HG02885 (cell line): ENCODE results near the gene TRUB2.

Experiments used
- ATAC-seq: cut with Tn5 transposase; IDR thresholded peaks from one replicate; pipeline ENCODE4 v1.9.1; 2021; ENCODE audit warnings: mild to moderate bottlenecking; ENCODE audit not compliant: unreplicated experiment, poor library complexity

TRUB2 gene

DNA sequence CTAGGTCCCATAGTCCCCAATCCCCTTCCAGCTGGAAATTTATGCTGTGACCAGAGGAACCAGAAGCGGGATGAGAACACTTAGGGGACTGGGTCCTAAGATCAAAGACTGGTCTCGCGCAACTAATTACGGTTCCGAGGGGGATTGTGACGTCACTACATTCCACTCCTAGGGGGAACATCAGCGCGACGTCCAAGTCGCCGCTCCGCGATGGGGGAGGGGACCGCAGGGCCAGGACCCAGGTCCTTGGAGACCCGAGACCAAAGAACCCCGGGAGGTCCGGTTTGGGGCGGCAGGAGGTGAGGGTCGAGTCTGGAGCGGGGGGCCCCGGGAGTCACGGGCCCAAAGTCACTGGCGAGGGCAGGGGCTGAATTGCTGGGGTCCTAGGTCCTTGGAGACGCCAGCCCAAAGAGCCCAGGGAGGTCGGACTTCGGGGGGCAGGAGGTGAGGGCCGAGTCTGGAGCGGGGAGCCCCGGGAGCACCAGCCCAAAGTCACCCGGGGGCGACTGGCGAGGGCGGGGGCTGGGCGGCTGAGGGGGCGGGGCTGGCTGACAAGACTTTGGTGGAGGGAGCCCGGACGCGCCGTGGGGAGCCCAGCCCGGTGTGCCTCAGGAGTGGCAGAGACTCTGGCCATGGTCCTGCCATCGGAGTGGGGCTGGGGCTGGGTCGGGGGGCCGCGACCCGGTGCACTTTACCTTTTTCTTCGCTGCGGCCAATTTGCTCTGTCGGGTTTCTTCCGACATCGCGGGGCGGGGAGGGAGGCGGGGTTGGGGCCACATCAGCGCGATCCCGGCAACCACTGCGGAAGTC, 46.8 kb downstream of the TRUB2 start, which contains the start of gene GOLGA2:
Gene GOLGA2, minus strand, starts transcription at position 810 of the 810 bp plus-strand sequence. Its CDS starts 31 bp downstream, at position 779.
- peak; percentile 52 for ATAC-seq

DNA sequence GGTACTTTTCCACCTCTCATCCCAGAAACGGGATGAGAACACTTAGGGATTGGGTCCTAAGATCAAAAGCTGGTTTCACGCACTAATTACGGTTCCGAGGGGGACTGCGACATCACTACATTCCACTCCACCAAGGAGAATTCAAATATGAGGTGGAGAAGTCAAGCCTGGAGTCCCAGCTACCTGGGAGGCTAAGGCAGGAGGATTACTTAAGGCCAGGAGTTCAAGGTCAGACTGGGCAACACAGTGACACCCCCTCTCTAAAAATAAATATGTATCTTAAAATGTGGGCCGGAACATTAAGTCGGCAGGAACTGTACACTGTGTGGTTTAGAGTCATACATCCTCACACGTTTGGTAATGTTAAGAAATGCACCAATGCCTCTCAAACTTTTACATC, 48.0 kb downstream of the TRUB2 start:
- no peak for ATAC-seq

DNA sequence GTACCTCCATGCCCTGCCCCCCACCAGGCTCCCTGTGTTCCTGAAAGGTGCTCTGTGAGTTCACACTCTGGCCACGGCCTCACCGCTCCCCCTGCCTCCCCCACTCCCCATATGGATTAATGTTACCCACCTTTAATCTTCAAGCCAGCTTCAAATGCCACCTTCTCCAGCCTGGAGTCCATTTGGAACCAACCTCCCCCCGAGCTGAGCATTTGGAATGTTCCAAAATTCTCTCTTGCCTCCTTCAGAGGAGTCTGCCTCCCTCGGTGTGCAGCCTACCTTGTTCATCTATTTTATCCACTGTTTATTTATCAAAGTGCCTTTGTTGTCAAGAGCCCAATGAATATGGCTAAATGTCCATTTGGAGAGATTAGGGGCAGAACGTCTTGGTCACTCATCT, 50.7 kb downstream of the TRUB2 start:
- ATAC-seq = no peak

DNA sequence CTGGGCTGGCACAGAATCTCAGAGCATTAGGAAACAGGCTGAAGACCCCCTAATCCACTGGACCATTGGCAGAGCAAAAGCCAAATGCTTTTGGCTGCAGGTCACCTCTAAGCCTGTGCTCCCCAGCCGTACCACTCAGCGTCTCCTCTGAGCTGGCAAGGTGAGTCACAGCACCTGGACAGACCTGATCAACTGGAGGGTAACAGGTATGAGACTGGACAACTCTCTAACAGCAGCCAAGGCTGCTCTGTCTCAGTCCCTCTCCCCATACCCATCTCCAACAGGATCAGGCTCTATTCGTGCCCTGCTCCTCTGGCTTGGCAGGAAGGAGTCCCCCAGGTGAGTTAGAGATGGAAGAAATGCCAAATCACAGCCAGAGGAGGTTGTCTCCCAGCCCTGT, 51.1 kb downstream of the TRUB2 start:
- ATAC-seq = no peak

DNA sequence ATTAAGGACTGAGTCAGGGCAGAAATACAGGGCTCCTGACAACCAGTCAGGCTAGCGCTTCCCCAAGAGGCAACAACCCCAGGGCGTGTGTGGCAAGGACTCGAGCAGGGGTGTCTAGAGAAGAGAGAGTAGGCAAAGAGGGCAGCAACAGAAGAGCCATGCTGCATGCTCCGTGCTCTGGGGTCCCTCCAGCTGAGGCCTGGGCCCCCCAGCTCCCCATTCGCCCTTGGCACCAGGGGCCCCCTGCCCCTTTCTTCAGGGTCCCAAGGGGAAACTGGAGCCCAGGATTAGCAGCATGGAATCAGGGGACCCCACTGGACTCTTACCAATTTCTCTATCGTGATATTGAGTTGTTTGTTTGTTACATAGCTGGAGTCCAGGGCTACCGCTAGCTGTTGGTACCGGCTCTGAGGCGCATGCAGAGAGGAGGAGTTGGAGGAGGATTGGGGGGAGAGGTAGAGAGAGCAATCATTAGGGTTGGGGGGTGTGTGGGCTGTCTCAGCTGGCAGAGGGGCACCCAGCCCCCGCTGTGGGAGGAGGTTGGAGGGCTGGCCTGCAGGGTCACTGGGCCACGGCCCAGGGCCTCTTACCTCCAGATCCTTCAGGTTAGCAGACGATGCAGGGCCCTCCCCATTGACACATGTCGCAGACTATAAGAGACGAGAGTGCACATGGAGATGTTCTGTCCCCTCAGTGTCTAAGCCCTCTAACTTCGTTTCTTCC, 55.2 kb downstream of the TRUB2 start:
- ATAC-seq = no peak

DNA sequence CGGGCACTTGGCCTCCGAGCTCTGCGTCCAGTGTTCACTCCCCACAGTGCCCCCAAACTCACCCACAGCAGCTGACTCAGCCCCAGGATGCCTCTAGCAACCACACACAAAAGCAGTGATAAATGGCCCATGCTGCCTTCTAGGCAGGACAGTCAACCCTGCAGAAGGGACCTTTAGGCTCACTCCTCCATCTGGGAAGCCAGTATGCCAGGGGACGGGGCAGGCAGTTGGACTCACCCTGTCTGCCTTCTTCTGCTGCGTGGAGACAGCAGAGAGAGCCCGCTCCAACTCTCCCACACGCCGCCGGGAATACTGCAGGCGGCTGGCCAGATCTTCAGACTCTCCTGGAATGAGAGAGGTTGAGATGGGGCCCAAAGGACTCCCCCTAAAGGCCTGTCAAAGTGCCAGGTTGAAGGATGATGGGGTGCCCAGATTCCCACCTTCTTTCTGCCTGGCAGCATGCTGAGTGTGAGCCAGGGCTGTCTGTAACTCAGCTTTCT, 56.8 kb downstream of the TRUB2 start:
- no peak for ATAC-seq

DNA sequence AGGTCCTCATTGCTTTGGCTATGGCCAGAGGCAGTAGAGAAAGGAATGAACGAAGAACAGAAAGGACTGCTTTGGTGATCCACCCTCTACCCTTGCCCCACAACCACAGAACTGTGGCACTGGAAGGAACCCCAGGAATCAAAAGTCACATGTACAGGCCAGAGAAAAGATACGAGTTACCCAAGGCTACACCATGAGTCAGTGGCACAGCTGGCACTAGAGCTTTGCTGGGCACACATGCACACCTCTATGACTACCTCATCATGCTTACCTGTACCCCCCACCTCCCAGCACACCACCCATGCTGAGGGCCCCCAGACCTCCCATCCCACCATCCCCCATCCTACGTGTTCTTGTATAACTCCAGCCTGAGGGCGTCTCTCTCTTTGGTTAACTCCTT, 59.6 kb downstream of the TRUB2 start:
- ATAC-seq = no peak

DNA sequence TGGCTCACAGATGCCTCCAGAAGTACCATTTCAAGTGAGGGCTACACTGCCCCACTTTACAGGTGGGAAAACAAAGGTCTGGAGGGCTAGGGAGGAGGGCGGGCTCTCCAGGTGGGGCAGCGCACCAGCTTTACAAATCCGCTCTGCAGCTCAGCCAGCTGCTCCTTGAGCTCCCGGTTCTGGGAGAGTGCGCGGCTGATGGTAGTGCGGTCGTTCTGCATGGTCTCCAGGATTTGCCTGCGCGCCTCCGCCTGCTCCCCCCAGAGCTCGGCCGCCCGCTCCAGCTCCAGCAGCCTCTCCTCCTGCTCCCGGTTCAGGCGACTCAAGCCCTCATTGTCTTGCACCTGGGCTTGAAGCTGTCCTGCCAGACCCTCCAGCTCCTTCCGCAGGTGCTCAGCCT, 61.9 kb downstream of the TRUB2 start:
- no peak for ATAC-seq

DNA sequence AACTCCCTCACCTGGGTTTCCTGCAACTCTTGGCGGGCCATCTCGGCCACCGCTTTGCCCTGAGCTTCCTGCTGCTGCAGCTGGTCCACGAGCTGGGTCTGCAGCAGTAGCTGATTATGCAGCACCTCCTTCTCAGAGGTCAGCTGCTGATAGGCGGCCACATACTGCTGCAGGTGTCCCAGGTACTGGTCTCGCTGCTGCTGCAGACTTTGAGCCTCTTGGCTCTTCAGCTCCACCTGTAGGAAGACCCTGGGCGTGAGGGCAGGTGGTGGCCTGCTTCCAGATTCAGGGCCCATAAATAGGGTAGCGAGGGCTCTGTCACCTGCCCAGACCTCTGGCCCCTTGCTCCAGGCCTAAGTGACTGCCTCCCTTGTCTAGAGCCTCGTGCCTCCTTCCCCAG, 63.1 kb downstream of the TRUB2 start:
- no peak for ATAC-seq

DNA sequence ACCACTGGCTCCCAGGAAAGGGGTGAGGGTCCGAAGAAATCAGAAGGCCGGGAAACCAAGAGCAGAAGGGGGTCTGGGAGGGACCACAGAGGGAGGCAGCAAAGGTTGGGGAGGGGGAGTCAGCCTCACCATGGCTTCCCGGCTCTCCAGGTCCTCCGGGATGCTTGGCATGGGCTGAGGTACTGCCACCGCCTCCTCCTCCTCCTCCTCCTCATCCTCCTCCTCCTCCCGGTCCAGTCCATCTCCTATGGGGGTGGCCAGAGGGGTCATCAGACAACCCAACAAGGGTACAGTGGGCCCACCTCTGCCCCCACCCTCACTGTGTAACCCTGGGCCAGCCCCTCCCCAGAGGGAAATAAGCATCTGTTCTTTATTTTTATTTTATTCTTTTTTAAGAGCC, 63.9 kb downstream of the TRUB2 start:
- no peak for ATAC-seq

DNA sequence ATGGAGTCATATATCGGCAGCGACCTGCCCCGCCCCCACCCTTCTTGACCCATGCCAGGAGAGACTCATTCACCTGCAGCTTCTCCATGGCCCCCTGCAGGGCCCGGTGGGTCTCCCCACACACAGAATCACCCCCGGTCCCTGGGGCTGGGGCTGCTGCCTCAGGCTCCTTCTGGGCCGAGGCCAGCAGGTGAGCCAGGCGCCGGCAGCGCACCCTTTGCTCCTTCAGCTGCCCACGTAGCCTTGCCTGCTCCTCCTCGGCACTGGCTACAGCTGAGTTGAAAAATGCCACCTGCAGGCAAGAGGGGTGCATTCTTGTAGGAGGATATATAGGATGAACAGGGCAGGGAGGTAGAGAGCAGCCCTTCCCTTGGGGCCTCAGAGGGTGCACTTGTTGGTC, 64.3 kb downstream of the TRUB2 start:
- ATAC-seq = no peak

DNA sequence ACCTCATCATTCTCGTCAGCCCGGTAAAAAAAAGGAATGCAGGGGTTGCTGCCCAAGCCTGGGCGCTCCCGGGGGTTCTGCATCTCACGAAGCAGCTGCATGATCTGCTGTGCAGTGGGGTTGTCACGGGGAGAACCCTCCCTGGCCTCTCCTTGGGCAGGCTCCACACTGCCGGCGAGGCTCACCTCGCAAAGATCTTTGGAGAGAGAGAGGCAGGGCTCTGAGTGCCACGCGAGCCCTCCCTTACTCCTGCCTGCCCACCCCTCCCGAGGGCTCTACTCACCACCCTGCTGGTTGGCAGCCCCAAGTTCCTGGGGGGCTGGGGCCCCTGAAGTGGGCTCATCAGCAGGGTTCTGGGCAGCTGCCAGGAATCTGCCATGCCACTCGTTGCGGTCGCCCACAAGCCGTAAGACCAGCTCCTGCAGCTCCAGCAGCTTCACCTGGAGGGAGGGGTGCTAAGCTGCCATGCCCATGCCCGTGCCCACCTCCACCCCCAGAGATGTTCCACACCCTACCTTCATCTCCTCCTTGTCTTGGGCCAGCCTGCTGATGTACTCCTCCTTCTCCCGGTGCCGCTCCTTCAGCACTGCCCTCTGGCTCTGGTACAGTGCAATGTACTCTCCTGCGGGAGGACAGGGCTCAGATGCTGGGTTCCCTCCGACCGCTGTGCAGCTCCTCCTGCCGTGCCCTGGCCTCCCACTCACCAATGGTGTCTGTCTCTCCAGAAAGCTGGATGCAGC, 65.0 kb downstream of the TRUB2 start:
- ATAC-seq = no peak
